ENCODE results near the gene FXN.

GRCh38 chr9:69012696-69013381 lies 22.7 kb upstream of the FXN start:
- no peak for TF ChIP-seq CTCF (IDR thresholded peaks at IDR 0.05; ENCODE audit: insufficient read depth, low read length, poor library complexity, severe bottlenecking)
- no peak for TF ChIP-seq EZH2phosphoT487 (conservative IDR thresholded peaks at IDR 0.05; ENCODE audit: low read length)
